HepG2 (cell line): Measurements from ENCODE around the gene USP40.

ENCODE experiments used
- ARHGAP35 ChIP-seq: sonication (generic); formaldehyde crosslinking; IDR thresholded peaks from 2 replicates; pipeline ENCODE4 v1.9.0; 2022; ENCODE audit warnings: mild to moderate bottlenecking, inconsistent platforms, moderate library complexity, missing genetic modification reagents, borderline replicate concordance
- CTCF ChIP-seq: sonication (generic); formaldehyde crosslinking; IDR thresholded peaks from 2 replicates; pipeline ENCODE4 v1.5.0; 2020; ENCODE audit warnings: mild to moderate bottlenecking, missing genetic modification reagents, moderate library complexity
- E2F2 ChIP-seq: sonication (generic); formaldehyde crosslinking; IDR thresholded peaks from 2 replicates; pipeline ENCODE4 v1.4.0; 2020; ENCODE audit warnings: missing genetic modification reagents, borderline replicate concordance
- EZH2 ChIP-seq: conservative IDR thresholded peaks from 2 replicates; pipeline ENCODE4 v1.6.1; 2012; ENCODE audit warnings: mild to moderate bottlenecking, low read depth, low read length, moderate library complexity
- FOXK1 ChIP-seq: sonication (generic); formaldehyde crosslinking; IDR thresholded peaks from 2 replicates; pipeline ENCODE4 v1.4.0; 2020; ENCODE audit warnings: low read depth, missing genetic modification reagents, borderline replicate concordance
- JUND ChIP-seq: sonication (generic); formaldehyde crosslinking; IDR thresholded peaks from 2 replicates; pipeline ENCODE4 v1.8.0; 2022; ENCODE audit warnings: mild to moderate bottlenecking, missing genetic modification reagents
- KDM5A ChIP-seq: fragments of 200-600 bp; sonication (generic); IDR thresholded peaks from 2 replicates; pipeline ENCODE4 v1.7.0; 2018; ENCODE audit warnings: antibody characterized with exemption, mild to moderate bottlenecking, low read length, borderline replicate concordance
- MYC ChIP-seq: sonication (generic); formaldehyde crosslinking; IDR thresholded peaks from 2 replicates; pipeline ENCODE4 v1.9.0; 2021; ENCODE audit warnings: missing genetic modification reagents, borderline replicate concordance
- POLR2A ChIP-seq, 2 experiments: IDR thresholded peaks; 2 replicates each; pipeline ENCODE4 v1.6.1; 2011; ENCODE audit warnings: low read depth in 2 of 2, low read length in 2 of 2, mild to moderate bottlenecking in 1 of 2, moderate library complexity in 1 of 2; ENCODE audit not compliant: insufficient read depth in 1 of 2
- RNF2 ChIP-seq: fragments of 450-650 bp; conservative IDR thresholded peaks from 2 replicates; pipeline ENCODE4 v1.6.1; 2016; ENCODE audit warnings: low read depth
- SP140L ChIP-seq: sonication (generic); formaldehyde crosslinking; IDR thresholded peaks from 2 replicates; pipeline ENCODE4 v1.4.0; 2020; ENCODE audit warnings: missing genetic modification reagents, borderline replicate concordance

GRCh38 chr2:233598952-233599351, 32.4 kb upstream of the USP40 start:
- TF ChIP-seq FOXK1 (no peak), POLR2A (IDR thresholded peaks at IDR 0.05; ENCODE audit: insufficient read depth in 1 of 2, low read depth in 2 of 2, low read length in 2 of 2) (no peak), RNF2 (no peak), CTCF (CRISPR knock-in tag) (no peak), SP140L (CRISPR knock-in tag) (no peak), MYC (CRISPR knock-in tag) (no peak), E2F2 (CRISPR knock-in tag) (no peak), ARHGAP35 (CRISPR knock-in tag) (no peak), KDM5A (no peak), JUND (no peak), EZH2 (no peak)
